ENCODE results near the gene CKLF. TPM values are rescaled to one million over a fixed set of nuclear protein-coding genes. Genes with fewer than 3 reads are reported as not detected.

The CKLF gene, protein sequence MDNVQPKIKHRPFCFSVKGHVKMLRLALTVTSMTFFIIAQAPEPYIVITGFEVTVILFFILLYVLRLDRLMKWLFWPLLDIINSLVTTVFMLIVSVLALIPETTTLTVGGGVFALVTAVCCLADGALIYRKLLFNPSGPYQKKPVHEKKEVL
- total RNA-seq (2014; rRNA removed; shearing (Covaris generic)), result 97.6 and 120 TPM in 2 replicates

DNA sequence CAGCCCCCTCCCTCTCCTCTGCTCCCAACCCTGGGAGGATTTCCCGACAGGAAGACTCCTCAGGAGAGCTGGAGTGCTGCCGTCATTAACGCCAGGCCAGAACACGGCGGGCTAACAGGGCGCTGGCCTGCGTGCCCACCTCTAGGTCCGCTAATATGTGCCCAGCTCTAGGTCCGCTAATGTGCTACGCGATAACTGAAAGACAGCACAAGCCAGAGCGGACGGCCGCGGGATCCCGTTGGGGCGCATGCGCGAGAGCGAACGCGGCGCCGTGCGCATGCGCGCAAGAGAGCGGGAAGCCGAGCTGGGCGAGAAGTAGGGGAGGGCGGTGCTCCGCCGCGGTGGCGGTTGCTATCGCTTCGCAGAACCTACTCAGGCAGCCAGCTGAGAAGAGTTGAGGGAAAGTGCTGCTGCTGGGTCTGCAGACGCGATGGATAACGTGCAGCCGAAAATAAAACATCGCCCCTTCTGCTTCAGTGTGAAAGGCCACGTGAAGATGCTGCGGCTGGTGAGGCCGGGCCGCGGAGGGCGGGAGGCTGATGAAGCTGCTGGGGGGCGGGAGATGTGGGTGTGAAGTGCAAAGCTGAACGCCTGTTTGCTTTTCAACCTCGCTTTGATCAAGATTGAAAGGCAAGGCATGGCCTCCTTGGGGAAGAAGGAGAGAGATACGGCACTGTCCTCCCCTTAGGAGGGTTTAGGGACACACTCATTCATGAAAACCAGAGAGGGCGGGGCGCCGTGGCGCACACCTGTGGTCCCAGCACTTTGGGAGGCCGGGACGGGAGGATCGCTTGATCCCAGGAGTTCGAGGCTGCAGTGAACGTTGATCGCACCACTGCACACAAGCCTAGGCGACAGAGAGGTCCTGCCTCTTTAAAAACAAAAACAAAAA lies at the start of gene CKLF:
Gene CKLF (plus strand): TSS at position 291 of the 892 bp plus-strand sequence. CDS start 140 bp downstream, at position 431.

DNA sequence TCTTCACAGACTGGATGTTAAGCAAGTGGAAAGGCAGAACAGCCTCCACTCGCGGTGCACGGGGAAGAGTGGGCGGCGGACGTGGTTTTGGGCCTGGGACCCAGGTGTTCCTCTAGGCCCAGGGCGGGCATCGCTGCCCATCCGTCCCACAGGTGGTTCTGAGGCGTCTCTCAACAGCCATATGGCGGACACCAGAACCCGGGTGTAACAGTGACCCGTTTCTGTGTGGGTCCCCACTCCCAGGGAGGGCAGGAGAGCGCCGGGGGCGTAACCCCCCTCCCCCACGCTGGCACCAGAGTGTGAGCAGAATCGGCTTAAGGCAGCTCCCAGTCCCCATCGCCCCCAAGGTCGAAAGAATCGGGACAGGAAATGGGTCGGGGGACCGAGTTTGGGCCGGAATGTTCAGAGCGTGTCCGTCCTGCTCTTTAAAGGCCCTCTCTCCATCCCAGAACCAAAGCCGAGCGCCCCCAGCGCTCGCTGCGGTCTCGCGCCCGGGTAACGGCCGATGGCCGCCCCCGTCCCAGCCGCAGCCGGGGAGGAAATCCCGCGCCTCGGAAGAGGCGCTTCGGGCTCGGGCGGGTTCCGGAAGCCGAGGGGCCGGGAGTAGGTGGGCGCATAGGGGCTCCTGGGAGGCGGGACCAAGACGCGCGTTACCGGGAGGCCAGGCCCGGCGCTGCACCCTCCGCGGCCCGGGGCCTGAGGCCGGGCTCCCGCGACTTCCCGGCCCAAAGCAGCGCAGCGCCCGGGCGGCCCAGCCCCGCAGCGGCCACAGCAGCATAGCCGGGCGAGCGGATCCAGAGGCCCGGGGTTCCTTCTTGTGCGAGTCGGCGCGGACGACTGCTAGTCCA lies 2.9 kb upstream of the CKLF start, which contains the start of gene TK2:
Gene TK2 (minus strand): TSS at position 839 of the 848 bp plus-strand sequence. CDS start 61 bp downstream, at position 778.

DNA sequence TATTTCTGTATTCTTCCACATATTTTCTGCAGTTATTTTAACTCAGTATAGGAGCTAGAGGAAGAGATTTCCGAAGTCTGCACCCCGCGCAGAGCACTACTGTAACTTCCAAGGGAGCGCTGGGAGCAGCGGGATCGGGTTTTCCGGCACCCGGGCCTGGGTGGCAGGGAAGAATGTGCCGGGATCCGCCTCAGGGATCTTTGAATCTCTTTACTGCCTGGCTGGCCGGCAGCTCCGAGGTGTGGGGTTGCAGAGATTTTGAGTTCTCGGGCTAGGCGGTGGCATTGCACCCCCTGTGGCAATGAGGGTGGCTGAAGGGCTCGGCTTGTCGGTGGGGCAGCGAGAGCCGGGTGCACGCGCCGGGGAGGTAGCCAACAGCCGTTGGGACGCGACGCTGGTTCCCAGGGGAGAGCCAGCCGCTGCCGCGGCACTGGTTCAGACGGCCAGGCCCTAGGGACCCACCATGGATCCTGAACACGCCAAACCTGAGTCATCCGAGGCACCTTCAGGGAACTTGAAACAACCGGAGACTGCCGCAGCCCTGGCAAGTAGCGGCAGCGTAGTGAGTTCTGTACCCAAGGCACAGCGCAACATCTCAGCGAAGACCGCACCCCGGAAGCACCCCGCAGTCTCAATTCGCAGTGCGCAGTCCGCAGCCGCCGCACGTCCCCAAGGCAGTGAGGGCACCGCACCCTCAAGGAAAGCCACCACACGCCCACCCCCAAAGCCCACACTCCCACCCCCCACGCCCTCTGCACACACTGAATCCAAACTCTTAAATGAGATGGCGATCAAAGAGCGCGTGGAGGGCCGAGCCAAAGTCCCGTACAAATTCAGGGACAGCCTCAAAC lies 13.9 kb downstream of the CKLF start, which contains the start of gene CMTM1:
Gene CMTM1 (plus strand): TSS at position 389 of the 851 bp plus-strand sequence. CDS start 75 bp downstream, at position 464.

DNA sequence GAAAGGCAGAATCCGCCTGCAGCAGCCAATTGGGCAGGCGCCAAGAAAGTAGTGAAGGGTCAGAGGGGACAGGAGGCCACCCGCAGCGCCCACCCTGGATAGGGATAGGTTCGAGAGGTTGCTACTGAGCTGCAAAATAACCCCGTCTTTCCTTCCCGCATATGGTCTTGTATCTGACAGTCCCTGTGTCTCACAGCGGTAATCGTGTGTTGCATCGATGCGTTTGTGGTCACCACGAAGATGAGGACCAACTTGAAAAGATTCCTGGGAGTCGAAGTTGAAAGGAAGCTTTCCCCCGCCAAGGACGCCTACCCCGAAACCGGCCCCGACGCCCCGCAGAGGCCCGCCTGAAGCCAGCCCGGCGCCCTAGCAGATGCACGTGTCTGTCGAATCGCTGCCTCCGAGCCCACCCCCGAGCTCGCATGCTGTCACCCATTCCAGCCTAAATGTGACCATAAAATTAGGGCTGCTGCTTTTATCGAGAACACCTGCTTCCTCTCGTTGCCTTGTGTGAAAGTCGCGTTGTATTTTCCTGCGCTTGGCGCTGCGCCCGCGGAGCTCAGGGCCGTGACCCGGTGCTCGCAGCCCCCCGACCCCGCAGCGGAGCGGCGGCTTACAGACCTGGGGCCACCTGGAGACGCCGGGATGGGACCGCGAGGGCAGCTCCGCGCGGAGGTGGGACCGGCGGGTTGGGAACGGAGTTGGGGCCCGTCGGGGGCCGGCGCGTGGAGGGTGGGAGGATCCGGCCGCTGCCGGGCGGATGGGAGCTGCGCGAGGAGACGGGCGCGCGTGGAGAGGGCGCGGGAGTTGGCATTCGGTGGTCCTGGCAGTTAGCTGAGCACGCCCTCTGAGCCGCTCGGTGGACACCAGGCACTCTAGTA lies 26.5 kb downstream of the CKLF start, which contains the start of gene CMTM2:
Gene CMTM2 (plus strand): TSS at position 813 of the 881 bp plus-strand sequence. CDS start 145 bp downstream, outside the sequence.

DNA sequence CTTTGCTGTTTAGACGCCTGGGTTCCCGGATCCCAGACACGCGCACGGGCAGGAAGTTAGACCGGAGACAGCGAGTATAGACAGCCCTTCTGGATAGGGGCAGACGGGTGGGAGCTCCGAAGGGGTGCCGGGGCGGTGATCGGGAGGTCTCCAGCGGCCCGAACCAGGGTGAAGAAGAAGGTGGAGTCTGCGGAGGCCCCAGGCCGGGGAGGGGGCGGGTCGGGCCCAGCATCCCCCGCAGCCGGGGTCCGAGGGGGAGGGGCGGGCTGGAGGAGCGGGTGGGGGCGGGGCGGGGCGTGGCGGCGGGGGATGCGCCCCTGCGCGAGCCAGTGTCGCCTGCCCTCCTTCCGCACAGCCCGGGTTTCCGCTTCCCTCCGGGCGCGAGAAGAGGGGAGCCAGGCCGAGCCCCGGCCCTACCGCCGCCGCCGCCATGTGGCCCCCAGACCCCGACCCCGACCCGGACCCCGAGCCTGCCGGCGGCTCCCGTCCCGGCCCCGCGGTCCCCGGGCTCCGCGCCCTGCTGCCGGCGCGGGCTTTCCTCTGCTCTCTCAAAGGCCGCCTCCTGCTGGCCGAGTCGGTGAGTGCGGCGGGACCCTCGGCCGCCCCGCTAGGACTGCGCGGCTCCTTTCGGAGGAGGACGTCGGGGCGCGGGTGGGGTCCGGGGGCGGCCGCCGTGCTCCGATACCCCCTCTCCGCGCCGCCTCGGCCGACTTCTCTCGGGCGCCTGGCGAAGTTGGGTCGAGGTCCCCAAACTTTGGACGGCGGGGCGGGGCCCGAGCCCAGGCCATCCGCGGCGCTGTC lies 52.2 kb downstream of the CKLF start, which contains the start of gene CMTM3:
Gene CMTM3 (plus strand): TSS at position 329 of the 801 bp plus-strand sequence. CDS start 102 bp downstream, at position 431.

Small RNA genes within 50 kb of the gene (small RNA-seq; reads per million reads assigned to genes)
- gene CKLF-CMTM1, result not detected

Other genes starting within 250 kb of the CKLF start
- gene CDH5, start 185.9 kb upstream of the CKLF start, total RNA-seq (2014; rRNA removed; shearing (Covaris generic)), result 0.05 and 0.45 TPM in 2 replicates
- not detected in 2 replicates for gene BEAN1, start 125.3 kb upstream of the CKLF start, total RNA-seq (2014; rRNA removed; shearing (Covaris generic))
- 18.2 and 23.7 TPM in 2 replicates for gene TK2, start 2.5 kb upstream of the CKLF start, total RNA-seq (2014; rRNA removed; shearing (Covaris generic))
- 1.1 and 1.4 TPM in 2 replicates for gene CMTM1, start 13.9 kb downstream of the CKLF start, total RNA-seq (2014; rRNA removed; shearing (Covaris generic))
- gene CMTM2, start 26.9 kb downstream of the CKLF start, total RNA-seq (2014; rRNA removed; shearing (Covaris generic)), result not detected in 2 replicates
- 17.1 and 19.3 TPM in 2 replicates for gene CMTM3, start 52.1 kb downstream of the CKLF start, total RNA-seq (2014; rRNA removed; shearing (Covaris generic))
- 14.4 and 19.1 TPM in 2 replicates for gene CMTM4, start 144.2 kb downstream of the CKLF start, total RNA-seq (2014; rRNA removed; shearing (Covaris generic))
- gene DYNC1LI2, start 199.0 kb downstream of the CKLF start, total RNA-seq (2014; rRNA removed; shearing (Covaris generic)), result 98.4 and 109 TPM in 2 replicates
- not detected in 2 replicates for gene TERB1, start 249.0 kb downstream of the CKLF start, total RNA-seq (2014; rRNA removed; shearing (Covaris generic))